Uterus (tissue), 4 donors: ENCODE results near the gene SEC24A. TPM values are rescaled to one million over a fixed set of nuclear protein-coding genes. Genes with fewer than 3 reads are reported as not detected.
A peak's percentile ranks its signal among the peaks of the same experiment; 100 is the strongest.
"Not testable (repeated sequence)": the region's sequence is repeated elsewhere in the genome, so short reads cannot be mapped to it uniquely, and the experiment has no call there.

Experiments used
- DNase-seq, 2 donors: peaks; one replicate each; pipeline ENCODE4 v3.0.0-alpha.2; 2019 to 2020
- H3K27ac ChIP-seq, 2 donors: fragments of 200-600 bp; sonication (generic); 1 replicate in 1 of 2; 2 replicates in 1 of 2; pipeline ENCODE4 v1.5.1; 2016 to 2018
- H3K27me3 ChIP-seq, 2 donors: fragments of 200-600 bp; sonication (generic); one replicate each; pipeline ENCODE4 v1.5.1; 2018 to 2019; ENCODE audit warnings: control low read depth in 1 of 2
- H3K36me3 ChIP-seq, 2 donors: fragments of 200-600 bp; sonication (generic); one replicate each; pipeline ENCODE4 v1.5.1; 2019; ENCODE audit warnings: control low read depth in 1 of 2
- H3K4me1 ChIP-seq, 2 donors: fragments of 200-600 bp; sonication (generic); one replicate each; pipeline ENCODE4 v1.5.1; 2018 to 2019; ENCODE audit warnings: control low read depth in 1 of 2
- H3K4me3 ChIP-seq, 2 donors: fragments of 200-600 bp; sonication (generic); 1 replicate in 1 of 2; 2 replicates in 1 of 2; pipeline ENCODE4 v1.5.1; 2018 to 2019; ENCODE audit warnings: mild to moderate bottlenecking in 1 of 2
- H3K9me3 ChIP-seq, 2 donors: fragments of 200-600 bp; sonication (generic); one replicate each; pipeline ENCODE4 v1.5.1; 2019; ENCODE audit warnings: control low read depth in 1 of 2
- POLR2A ChIP-seq, 2 donors: fragments of 450-650 bp; IDR thresholded peaks; one replicate each; pipeline ENCODE4 v1.6.1; 2016; ENCODE audit warnings: antibody characterized with exemption in 2 of 2, mild to moderate bottlenecking in 1 of 2, moderate library complexity in 1 of 2
- intact Hi-C: fragments of 100-400 bp; cut with DNase I; formaldehyde crosslinking; loops from one replicate; pipeline ENCODE4 v1.15.1; 2023; ENCODE audit warnings: low total_unique reads
- total RNA-seq, 4 donors: library from RNA; depleted of rRNA in 3 of 4; stranded (reverse); fragments of >200 nt in 3 of 4; gene quantifications; one replicate each; pipeline versions ENCODE4 v1.1.0 to v1.2.4, GENCODE V29; 2014 to 2023
- TF ChIP-seq, protein P1 (sequence below), 4 experiments: fragments of 200-600 bp in 2 of 4; fragments of 450-650 bp in 2 of 4; sonication (generic) in 2 of 4; IDR thresholded peaks; one replicate each; pipeline ENCODE4 v1.5.1; 2016 to 2019; ENCODE audit warnings: antibody characterized with exemption in 4 of 4, mild to moderate bottlenecking in 2 of 4, moderate library complexity in 1 of 4
- donor health status: DM: yes; HTN: yes; CAD: no.

The SEC24A gene
- total RNA-seq, 4 donors from 2014 or later = 7.2 to 51.3 (median 30.7) TPM

DNA sequence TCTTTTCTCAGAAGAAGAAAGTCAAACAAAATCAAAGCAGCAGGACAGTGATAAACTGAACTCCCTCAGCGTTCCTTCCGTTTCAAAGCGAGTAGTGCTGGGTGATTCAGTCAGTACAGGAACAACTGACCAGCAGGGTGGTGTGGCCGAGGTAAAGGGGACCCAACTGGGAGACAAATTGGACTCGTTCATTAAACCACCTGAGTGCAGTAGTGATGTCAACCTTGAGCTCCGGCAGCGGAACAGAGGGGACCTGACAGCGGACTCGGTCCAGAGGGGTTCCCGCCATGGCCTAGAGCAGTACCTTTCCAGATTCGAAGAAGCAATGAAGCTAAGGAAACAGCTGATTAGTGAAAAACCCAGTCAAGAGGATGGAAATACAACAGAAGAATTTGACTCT is 92.5 kb downstream of the SEC24A start:
- Histone ChIP-seq H3K9me3 (no peaks in the 10 kb centered on the region), H3K27me3 (no peaks in the 10 kb centered on the region), H3K4me3 (no peak overlapping the region), H3K36me3 (no peaks in the 10 kb centered on the region), H3K27ac (no peak overlapping the region), H3K4me1 (peaks cover 0 to 4% of the 10 kb centered on the region in 2 donors)
- intact Hi-C loops = no loop called here
- DNase-seq = no peak
- no peak for TF ChIP-seq POLR2A (IDR thresholded peaks at IDR 0.05)
- TF ChIP-seq, protein P1, sequence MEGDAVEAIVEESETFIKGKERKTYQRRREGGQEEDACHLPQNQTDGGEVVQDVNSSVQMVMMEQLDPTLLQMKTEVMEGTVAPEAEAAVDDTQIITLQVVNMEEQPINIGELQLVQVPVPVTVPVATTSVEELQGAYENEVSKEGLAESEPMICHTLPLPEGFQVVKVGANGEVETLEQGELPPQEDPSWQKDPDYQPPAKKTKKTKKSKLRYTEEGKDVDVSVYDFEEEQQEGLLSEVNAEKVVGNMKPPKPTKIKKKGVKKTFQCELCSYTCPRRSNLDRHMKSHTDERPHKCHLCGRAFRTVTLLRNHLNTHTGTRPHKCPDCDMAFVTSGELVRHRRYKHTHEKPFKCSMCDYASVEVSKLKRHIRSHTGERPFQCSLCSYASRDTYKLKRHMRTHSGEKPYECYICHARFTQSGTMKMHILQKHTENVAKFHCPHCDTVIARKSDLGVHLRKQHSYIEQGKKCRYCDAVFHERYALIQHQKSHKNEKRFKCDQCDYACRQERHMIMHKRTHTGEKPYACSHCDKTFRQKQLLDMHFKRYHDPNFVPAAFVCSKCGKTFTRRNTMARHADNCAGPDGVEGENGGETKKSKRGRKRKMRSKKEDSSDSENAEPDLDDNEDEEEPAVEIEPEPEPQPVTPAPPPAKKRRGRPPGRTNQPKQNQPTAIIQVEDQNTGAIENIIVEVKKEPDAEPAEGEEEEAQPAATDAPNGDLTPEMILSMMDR (IDR thresholded peaks at IDR 0.05) = no peak

DNA sequence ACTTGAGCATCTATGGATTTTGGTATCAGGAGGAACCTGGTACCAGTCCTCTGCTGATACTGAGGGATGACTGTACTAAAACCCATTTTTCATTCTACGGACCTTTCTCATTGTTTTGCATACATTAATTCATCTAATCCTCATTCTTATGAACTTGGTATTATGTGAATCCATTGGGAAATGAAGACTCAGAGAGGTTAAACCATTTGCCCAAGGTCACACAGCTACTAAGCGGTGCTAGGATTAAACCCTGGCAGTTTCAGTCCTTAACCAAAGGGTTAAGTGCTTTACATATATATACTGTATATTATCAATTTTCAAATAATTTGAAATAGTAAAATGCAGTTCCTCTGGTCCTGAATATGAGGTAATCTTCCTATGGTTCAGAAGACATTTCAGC is 93.5 kb downstream of the SEC24A start:
- H3K4me3 ChIP-seq = no peak overlapping the region
- peaks cover 0 to 4% of the 10 kb centered on the region in 2 donors for H3K4me1 ChIP-seq
- no peaks in the 10 kb centered on the region for H3K36me3 ChIP-seq
- intact Hi-C loops = no loop called here
- H3K27me3 ChIP-seq = no peaks in the 10 kb centered on the region
- no peak for TF ChIP-seq POLR2A (IDR thresholded peaks at IDR 0.05)
- TF ChIP-seq, protein P1 (IDR thresholded peaks at IDR 0.05) = no peak
- H3K9me3 ChIP-seq = no peaks in the 10 kb centered on the region
- H3K27ac ChIP-seq = no peak overlapping the region
- DNase-seq = no peak

DNA sequence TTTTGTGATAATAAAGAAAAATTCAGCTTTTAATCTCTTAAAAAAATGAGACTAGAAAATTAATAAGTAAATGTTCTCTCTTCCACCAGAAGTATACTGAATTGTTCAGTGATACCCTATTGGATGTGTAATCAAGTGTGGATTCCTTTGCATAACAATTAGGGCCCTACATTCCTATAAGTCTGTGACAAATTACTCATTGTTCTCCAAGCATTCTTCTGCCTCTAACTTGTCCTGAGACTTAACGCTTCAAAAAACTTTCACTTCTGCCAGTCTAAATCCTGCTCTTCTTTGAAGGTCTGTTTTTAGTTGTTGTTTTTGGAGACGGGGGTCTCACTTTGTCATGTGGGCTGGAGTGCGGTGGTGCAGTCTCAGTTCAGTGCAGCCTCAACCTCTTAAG is 100.8 kb downstream of the SEC24A start:
- Histone ChIP-seq H3K9me3 (no peaks in the 10 kb centered on the region), H3K27ac (no peak overlapping the region), H3K4me1 (no peaks in the 10 kb centered on the region), H3K36me3 (no peaks in the 10 kb centered on the region), H3K27me3 (no peaks in the 10 kb centered on the region), H3K4me3 (no peak overlapping the region)
- intact Hi-C loops = no loop called here
- DNase-seq = no peak
- TF ChIP-seq, protein P1 (IDR thresholded peaks at IDR 0.05) = no peak
- no peak for TF ChIP-seq POLR2A (IDR thresholded peaks at IDR 0.05)

DNA sequence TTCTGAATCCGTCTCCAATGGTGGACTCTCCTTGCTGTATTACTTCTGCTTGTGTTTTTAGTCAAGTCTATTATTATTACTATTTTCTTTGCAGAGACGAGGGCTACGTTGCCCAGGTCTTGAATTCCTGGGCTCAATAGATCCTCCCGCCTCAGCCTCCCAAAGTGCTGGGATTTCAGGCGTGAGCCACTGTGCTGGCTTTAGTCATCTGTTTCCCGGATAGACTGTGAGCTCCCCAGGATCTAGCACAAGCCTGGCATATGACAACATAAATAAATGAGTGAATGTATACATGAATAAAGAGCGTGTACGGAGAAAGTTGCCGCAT is 109.6 kb downstream of the SEC24A start:
- no peak for DNase-seq
- H3K27ac ChIP-seq = peak overlapping the region; percentile 43 to 76

DNA sequence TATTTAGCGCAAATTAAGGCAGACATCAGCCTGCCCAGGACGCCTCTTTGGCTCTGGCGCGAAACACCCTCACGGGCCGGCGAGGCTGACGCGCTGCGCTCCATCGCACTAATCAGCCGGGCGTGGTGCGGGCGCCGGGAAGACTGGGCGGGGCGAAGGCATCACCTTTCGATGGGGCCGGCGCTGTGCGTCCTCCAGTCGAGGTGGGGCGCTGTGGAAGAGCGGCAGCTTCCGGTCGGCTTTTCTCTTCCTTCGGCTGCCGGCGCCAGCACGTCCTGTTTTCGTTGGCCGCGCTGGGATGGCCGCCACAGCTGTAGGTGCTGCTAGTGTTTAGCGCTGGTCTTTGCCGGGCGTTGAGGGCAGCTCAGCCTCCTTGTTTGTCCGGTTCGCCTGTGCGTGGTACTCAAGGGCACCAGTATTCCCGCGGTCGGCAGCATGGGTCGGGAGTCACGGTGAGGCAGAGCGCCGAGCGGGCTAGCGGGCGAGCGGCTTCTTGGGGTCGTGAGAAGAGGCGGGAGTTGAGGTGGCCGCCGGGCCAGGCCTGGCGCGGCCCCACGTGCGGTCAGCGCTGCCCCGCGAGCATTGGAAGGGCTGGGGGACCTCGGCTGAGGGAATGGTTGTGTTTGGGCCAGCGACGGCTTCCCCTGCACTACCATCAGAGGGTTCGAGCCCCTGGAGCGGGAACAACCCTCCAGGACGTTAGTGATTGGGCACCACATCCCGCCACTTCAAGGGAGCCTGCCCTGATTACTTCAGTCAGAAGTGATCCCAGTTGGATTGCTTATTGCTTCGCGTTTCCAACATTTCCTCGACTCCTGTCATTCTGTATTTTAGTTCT is 110.1 kb downstream of the SEC24A start, which contains the start of gene DDX46:
DDX46 (plus strand) TSS at position 276 of the 838 bp plus-strand sequence; CDS start at position 436, 160 bp downstream.
- peak within 1 kb of the TSS; percentile 62 to 95 for H3K4me3 ChIP-seq
- H3K27ac ChIP-seq = peak within 1 kb of the TSS; percentile 43 to 76
- intact Hi-C loops = no loop called here
- TF ChIP-seq, protein P1 (IDR thresholded peaks at IDR 0.05) = peak; percentile 81 to 93 (median 84)
- peak; percentile 15 to 57 for TF ChIP-seq POLR2A (IDR thresholded peaks at IDR 0.05)
- peaks cover 0 to 5% of the 10 kb centered on the region in 2 donors for H3K4me1 ChIP-seq
- no peaks in the 10 kb centered on the region for H3K9me3 ChIP-seq
- DNase-seq = peak; percentile 92 to 95
- no peaks in the 10 kb centered on the region for H3K36me3 ChIP-seq
- H3K27me3 ChIP-seq = no peaks in the 10 kb centered on the region

More for the DNA sequence above, 109.6 kb downstream of the SEC24A start:
- no peaks in the 10 kb centered on the region for H3K36me3 ChIP-seq
- no peaks in the 10 kb centered on the region for H3K9me3 ChIP-seq
- TF ChIP-seq, protein P1 (IDR thresholded peaks at IDR 0.05) = no peak
- TF ChIP-seq POLR2A (IDR thresholded peaks at IDR 0.05) = no peak
- intact Hi-C loops = no loop called here
- peak overlapping the region; percentile 62 to 95 for H3K4me3 ChIP-seq
- H3K4me1 ChIP-seq = peaks cover 0 to 5% of the 10 kb centered on the region in 2 donors
- no peaks in the 10 kb centered on the region for H3K27me3 ChIP-seq

DNA sequence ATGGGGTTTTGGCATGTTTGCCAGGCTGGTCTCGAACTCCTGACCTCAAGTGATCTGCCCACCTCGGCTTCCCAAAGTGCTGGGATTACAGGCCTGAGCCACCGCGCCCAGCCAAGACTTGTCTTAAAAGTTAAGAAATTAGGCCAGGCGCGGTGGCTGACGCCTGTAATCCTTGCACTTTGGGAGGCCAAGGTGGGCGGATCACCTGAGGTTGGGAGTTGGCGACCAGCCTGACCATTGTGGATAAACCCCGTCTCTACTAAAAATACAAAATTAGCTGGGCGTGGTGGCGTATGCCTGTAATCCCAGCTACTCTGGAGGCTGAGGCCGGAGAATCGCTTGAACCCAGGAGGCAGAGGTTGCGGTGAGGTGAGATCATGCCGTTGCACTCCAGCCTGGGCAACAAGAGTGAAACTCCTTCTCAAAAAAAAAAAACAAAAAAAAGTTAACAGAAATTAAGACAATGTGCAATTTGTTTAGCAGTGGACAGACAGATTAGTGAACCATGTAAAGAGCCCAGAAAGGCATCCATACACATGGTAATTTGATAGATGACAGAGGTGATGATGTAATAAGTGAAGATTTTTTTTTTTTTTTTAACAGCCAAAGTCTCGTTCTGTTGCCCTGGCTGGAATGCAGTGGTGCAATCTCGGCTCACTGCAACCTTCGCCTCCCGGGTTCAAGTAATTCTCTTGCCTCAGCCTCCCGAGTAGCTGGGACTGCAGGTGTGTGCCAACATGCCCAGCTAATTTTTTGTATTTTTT is 119.1 kb downstream of the SEC24A start:
- H3K27me3 ChIP-seq, H3K9me3 ChIP-seq, intact Hi-C loops, H3K36me3 ChIP-seq, DNase-seq, H3K4me1 ChIP-seq, H3K4me3 ChIP-seq, H3K27ac ChIP-seq: not testable (repeated sequence)
